Stromal cell of bone marrow (primary cell): ENCODE data around the gene FAM89B.

Source experiments
- DNase-seq: peaks from one replicate; pipeline ENCODE4 v3.0.0-alpha.2; 2012; ENCODE audit warnings: low read depth

The FAM89B gene

DNA sequence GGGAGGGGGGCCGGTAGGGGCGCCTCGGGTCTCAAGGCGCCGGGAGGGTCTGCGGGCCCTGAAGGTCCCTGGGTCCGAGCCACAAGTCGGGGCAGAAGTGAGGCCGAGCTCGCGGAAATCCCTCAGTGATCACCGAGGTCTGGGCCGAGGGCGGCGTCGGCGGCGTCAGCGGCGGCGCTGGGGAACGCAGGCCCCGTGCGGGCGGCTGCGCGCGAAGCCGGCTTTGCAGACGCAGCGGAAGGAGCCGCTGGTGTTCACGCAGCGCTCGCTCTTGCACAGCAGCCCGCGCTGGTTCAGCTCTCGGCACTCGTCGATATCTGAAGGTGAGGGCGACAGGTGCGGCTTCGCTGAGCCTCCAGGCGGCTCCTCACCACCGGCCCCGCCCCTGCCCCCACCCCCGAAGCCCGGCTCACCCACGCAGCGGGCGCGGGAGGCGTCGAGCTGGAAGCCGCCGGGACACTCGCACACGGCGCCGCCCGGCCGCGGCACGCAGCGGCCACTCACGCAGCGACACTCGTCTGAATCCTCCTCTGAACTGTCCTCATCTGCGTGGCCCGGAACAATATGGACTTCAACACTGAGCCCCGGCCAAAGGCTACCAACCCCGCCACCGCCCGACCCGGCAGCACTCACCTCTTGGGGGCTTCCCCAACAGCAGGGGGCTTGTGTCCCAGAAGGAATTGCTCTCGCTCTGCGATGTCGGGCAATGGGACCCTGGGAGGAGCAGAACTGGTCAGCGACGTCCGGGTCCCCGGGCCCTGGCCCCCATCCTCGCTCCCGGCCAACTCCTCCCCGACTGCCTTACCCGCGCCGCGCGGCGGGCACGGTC is 33.2 kb upstream of the FAM89B start:
- DNase-seq = no peak

DNA sequence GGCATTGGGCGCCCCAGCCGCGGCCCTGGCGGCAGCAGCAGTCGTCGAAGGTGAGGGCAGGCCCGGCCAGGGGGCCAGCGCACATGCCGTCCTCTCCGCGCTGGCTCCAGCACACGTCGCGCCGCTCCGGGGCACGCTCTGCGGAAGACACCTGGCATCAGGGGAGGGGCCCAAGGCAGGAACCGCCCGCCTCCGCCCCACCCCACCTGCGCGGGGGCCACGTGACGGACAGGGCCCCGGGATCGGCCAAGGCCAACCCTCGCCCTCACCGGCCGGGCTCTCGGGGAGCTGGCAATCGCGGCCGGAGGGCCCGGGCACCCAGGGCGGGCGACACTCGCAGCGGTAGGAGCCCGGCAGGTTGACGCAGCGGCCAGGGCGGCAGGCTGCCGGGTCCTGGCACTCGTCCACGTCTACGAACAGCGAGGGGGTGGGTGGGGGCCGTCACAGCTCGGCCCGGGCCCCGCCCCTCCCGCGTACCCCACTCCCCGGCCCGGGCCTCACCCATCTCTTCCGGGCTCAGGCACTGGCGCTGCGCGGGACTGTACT is 32.5 kb upstream of the FAM89B start:
- DNase-seq = no peak

DNA sequence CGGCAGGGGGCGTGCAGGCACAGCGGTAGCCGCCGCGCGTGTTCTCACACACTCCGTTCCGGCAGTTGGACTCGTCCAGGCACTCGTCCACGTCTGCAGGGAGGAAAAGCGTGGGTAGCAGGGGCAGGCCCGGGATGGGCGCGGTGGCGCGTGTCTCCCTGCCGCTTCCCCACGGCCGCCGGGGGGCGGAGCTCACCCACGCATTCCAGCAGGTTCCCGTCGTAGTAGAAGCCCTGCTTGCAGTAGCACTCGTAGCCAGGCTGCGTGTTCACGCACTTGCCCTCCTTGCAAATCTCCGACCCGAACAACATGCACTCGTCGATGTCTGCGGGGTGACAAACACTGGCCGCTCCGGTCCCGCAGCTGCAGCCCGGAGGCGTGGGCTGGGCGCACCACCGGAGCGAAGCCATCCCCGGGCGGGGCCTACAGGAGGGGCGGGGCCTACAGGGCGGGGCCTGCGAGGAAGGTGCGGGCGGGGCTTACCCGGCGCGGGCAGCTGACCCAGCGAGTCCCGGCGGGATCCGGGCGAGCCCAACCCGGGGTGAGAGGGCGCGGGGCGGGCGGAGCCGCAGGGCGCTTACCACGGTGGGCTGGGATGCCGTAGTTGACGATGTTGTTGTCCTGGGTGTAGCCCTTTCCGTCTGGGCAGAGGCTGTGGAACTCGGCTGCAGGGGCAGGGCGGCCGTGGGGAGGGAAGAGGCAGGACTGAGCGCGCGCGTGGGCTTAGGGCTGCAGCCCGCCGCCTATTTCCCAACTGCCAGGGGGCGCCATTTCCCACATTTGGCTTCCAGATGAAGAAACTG is 31.8 kb upstream of the FAM89B start:
- DNase-seq = peak; percentile 69

DNA sequence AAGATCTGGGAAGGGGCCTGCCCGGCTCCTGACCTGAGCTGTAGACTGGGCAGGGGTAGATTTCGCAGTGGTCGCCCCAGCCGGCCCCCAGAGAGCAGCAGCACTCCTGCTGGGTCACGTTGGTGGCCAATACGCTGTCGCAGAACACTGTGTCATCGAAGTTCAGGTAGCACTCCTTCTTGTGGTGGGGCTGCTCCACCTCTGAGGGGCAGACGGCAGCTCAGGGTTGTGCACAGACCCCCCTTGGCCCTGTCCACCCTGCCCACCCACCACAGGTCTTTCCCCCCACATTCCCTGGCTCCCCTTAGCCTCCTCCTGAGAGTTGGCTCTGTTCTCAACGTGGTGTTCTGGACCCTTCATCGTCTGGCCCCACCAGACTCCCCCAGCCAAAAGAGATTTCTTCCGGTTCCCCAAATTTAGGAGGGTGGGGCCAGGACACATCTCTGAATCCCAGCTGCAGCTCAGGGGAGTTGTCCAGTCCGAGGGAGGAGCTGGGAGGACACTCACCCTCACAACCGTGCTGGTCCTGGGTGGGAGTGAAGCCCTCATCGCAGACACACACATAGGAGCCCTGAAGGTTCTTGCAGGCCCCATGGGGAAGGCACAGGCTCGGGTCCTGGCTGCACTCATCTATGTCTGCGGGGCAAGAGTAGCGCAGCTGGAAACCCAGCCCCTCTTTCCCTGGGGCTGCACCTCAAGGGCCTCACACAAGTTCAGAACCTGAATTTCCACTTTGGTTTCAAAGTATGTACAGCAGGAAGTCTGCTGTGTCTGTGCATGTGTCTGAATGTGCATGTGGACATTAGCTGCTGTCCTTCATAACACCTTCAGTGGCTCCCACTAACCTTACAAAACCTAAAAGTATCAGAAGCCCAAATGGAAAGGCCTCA is 31.0 kb upstream of the FAM89B start:
- no peak for DNase-seq

DNA sequence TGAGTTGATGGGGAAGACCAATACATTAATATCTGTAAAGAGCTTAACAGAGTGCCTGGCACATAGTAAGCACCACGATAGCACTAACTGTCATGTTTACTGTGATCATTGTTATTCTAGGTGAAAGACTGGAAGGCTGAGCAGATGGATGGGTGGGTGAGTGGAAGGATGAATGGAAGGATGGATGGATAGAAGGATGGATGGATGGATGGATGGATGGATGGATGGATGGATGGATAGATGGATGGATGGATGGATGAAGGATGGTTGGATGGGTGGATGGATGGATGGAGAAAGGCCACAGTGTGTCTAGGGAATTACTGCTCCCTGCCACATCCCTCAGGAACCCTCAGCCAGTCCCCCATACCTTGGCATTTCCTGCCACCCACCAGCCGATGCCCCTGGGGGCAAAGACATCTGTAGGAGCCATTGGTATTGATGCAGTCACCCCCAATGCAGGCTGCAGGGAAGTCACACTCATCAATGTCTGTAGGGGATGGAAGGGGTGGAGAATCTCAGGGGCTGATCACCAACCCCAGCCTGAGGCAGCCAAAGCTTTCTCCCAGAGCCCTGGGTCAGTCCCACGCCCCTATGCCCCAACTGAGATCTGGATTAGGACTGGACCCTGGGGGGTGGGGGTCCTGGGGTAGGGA is 29.5 kb upstream of the FAM89B start:
- DNase-seq = no peak

DNA sequence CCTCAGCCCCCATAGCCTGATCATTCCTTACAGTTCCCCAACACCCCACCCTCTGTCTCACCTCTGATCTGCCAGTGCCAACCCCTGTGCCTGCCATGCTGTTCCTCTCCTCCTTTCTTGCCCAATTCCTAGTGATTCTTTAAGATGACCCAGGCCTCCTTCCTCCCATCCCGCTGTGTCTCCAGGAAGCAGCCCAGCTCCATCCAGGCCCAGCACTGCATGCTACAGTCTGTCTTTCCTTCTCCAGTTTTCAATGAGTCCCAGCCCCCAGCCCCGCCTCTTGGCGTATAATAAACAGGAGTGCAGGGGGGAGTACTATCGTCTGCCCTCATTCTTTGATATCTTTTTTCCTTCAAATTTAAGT is 26.5 kb upstream of the FAM89B start:
- DNase-seq = no peak

DNA sequence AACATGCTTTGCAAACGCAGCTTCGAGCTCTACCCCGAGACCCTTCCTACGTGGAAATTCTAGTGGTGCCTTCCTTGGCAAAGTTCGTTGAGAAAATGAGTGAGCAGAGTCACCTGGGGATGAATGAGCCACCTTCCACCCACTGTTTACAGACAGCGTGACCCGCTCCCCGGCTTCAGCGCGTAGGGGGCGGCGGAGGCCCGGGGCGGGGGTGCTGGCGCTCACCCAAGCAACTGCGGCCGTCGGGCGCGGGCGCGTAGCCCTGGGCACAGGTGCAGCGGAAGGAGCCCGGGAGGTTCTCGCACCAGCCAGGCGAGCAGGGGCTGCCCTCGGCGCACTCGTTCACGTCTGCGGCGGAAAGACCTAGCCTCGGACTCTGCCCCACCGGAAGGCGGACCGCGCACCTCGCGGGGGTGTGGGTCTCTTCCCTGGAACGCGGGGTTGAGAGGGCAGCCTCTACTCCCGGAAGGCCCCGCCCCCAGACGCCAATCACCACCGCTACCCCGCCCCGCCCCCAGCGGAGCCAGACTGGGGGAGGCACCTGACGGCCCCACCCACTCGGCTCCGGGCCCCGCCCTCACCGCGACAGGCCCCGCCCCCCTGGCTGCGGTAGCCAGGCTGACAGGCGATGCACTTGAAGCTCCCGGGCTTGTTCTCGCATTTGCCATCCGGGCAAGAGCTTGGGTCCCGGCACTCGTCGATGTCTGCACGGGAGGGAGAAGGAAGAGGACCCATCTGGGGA is 25.9 kb upstream of the FAM89B start:
- DNase-seq = no peak

DNA sequence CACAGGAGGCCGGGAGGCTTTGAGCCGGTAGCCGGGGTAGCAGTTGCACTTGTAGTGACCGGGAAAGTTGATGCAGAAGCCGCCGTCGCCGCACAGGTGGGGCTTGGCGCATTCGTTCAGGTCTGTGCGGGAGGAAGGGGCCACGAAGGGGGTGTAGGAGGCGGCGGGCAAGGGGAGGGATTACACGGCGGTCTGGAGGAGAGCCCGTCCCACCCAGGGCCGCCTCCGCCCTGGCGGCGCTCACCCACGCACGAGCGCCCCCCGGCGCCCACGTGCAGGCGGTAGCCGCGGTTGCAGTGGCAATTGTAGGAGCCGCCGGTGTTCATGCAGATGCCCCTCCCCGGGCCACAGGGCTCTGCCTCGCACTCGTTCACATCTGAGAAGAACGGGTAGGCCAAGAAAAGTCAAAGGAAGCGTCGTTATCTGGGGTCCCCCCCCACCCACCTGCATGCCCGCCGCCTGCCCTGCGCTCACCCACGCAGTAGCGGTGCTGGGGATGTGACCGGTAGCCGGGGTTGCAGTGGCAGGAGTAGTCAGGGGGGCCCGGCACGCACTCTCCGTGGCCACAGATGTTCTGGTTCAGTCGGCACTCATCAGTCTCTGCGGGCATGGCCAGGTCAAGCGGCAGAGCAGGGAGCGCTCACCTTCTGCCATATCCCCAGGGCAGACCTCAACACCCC is 24.8 kb upstream of the FAM89B start:
- no peak for DNase-seq

DNA sequence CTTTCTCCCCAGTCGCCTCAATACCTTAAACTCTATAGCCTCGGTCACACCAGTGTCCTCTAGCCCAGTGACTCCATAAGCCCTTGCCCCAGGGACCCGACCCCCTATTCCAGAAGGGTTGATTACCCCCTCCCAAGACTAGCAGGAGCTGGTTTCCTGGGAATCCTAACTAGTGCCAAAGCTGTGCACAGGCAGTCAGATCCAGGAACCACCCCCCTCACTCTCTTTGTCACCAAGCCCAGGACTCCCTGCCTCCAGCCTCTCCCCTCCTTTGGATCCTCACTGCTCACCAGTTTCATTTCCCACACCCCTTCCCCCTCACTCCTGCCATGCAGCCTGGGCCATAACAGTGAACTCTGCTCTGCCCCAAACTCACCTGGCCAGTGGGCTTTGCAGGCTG is 23.9 kb upstream of the FAM89B start:
- DNase-seq = no peak

DNA sequence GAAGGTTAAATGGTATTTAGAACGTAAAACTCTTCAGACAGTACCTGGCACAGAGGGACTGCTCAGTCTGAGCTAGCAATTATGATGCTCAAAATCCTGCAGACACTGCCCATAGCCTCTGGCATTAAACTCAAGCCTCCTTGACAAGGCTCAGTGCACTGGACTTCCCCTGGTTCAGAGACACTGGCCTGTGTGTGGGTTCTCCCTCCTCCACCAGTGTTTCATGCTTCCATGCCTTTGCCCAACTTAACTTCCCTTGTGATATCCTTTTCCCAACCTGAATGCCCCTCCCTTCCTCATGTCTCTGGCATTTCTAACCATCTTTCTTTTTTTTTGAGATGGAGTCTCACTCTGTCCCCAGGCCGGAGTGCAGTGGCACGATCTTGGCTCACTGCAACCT is 23.2 kb upstream of the FAM89B start:
- DNase-seq = no peak

DNA sequence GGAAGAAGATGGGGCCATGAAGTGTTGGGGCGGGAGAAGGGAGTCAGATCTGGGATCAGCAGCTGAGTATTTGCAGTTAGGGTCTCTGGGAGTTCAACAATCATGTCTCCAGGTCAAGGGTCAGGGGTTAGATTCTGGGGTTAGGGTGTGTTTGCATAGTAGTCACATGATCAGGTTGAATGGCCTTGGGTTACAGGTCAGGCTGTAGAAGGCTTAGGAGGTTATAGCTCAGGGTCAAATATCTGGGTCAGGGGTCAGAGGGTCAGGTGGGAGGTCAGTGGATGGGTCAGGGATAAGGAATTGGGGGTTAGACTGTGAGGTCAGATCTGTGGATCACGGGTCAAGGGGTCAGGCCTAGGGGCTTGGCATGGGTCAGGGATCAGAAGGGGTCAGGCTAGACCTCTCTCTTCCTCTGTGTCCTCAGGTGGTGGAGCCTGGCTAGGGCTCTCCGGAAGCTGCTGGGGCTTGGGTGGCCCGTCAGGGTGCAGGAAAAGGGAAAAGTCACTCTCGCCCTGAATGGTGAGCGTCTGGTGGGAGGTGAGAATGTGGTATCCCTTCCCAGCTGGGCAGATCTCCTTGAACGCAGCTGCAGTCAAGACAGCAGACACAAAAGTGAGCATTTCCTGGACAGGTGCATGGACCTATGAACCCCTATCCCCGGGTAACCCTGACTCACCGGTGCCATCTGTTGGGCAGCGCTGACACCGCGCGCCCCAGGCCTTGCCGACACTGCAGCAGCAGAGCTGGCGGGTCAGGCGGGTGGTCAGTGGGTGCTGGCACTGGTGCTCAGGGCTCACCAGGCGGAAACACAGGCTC is 20.6 kb upstream of the FAM89B start:
- DNase-seq = no peak

DNA sequence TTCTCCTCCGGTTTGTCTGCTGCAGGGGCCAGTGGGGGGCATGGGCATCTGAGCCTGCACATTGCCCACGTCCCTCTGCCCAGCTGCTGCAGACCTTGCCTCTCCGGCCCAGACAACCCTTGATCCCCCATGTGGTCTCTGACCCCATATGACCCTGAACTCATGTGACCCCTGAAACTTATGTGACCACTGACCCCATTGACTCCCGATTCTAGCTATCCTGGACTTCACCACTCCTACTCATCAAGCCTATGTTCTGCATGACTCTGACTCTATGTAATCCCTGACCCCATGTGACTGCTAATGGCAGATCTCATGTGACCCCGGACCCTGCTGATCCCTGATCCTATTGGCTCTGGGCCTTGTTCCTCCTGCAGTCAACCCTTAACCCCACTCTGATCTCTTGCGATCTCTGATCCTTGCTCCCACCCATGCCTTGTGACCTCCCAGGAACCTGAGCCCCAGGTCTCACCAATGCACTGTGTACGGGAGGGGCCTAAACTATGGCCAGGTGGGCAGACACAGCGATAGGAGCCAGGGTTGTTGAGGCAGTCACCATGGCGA is 19.9 kb upstream of the FAM89B start:
- no peak for DNase-seq

DNA sequence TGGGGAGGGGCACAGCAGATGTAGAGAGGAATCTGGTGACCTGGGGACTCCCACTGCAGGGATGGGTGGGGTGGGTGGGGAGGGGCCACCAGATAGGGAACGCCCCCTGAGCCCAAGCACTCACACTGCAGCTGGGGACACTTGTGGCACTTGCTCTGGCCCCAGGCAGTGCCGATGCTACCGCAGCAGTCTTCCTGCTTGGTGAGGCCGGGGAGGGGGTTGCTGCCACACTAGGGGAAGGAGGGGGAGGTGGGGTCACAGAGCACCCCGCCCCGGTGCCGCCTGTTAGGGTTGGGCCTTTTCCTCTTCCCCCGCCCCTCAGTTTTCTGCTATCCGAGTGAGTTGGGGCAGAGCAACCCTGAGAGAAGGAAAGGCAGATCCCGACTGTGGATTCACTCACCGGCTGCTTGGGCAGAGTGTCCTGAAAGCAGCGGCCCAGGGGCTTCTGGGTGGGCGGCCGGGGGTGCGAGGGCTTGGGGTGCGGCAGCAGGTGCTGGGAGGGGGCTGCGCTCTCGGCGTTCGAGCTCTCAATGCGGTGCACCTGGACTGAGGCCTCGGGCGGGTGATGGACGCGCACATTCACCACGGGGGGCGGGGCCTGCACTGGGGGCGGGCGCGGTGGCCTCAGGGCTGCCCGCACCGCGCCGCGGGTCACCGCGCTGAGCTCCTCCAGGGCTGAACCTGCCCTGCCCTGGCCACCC is 18.9 kb upstream of the FAM89B start:
- DNase-seq = no peak

DNA sequence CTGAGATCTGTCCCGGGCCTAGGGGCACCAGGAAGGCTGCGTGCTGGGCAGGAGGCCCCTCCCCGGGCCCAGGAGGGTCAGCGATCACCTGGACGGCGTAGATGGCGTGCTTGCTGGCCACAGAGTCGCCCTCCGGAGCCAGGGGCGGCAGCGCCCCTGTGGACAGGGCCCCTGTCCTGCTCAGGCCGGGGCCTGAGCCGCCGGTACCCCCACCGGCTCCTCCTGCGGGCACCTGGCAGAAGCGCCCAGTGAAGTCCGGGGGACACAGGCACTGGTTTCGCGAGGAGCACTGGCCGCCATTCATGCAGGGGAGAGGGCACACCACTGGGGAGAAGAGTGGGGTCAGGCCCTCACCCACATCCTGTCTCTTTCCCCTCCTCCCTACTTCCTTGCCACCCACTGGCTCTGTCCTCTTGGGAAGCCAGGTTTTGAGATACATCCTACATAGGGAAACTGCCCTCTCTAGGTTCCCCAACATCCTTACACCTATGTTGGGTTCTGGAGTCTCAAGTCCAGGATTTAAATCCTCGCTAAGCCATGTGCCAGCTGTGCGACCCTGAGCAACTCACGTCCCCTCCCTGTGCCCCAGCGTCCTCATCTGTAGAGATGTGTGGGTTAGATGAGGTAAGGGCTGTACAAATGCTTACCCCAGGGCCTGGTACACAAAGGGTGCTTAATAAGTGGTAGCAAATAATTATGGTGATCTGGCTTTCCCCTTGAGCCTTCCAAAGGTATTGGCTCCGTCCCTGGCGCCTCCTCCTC is 18.1 kb upstream of the FAM89B start:
- DNase-seq = no peak

DNA sequence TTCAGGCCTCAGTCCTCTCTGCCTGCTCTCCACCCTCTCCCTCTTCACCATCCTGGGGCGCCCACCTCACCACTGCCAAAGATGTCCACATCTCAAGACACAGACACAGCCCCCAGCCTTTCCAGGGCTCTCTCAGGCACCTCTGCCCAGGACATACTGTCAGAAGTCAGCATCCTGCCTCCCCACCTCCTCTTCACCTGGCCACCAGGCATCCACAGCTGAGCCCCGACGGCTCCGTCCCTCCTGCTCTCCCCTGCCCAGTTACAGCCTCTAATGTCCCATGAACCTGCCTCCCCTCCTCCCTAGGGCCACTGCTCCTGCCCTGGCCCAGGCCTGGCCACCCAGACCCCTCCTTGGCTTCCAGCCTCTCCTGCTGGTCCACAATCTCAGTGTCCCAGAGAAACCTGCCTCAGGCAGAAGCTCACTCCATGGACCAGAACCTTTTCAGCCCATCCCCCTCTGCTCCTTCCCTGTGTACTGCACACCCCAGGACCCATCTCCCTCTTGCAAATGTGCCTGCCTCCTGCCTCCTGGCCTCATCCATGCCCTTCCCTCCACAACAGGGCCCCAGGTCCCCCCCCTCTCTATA is 17.4 kb upstream of the FAM89B start:
- DNase-seq = no peak

DNA sequence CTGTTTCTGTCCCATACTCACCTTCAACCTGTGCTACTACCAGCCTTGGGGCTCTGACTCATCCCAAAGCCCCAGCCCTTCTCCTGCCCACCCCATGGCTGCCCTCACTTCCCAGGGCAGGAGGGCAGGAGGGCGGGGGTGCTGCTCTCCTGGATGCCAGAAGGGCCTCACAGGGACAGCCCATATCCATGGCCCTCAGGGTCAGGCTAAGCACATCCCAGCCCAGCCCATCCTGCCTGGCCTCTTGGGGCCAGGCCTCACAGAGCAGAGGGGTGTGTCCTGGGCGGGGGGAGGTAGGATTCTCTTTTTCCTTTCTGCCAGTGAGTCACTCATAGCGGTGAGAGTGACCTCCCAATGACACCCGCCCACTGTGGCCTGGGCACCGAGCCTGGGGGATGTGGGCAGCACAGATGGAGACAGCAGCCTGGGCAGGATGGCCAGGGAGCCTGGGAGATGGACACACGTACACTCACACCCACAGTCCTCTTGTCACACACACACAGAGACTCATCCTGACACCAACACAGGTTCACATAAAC is 16.6 kb upstream of the FAM89B start:
- peak; percentile 87 for DNase-seq
